ENCODE results near the gene ADIPOR2.
A peak's percentile ranks its signal among the peaks of the same experiment; 100 is the strongest.

Gene ADIPOR2

GRCh38 chr12:1800401-1801302 is 109.8 kb downstream of the ADIPOR2 start:
- peak; percentile 68 for TF ChIP-seq CTCF (IDR thresholded peaks at IDR 0.05; ENCODE audit: insufficient read depth, low read length, missing control alignments)
- no peak for DNase-seq (ENCODE audit: low read depth, low spot score)
- CTCF ChIA-PET, result interaction anchor here (1.1 to 12.2 kb wide), 7 partner anchors 9 to 233 kb away, joined by 3 to 156 read pairs (median 4); no protein-coding TSS in a partner anchor
- POLR2A ChIA-PET, result no interaction called here
- no peak overlapping the region for H3K4me3 ChIP-seq (ENCODE audit: low read depth, low read length)

GRCh38 chr12:1801303-1801975 is 110.6 kb downstream of the ADIPOR2 start:
- CTCF ChIA-PET, result interaction anchor here (0.6 to 12.2 kb wide), 5 partner anchors 10 to 683 kb away, joined by 3 to 156 read pairs (median 5); no protein-coding TSS in a partner anchor
- H3K4me3 ChIP-seq (ENCODE audit: low read depth, low read length), result no peak overlapping the region
- POLR2A ChIA-PET, result no interaction called here
- TF ChIP-seq CTCF (IDR thresholded peaks at IDR 0.05; ENCODE audit: insufficient read depth, low read length, missing control alignments), result no peak
- DNase-seq (ENCODE audit: low read depth, low spot score), result no peak

DNA sequence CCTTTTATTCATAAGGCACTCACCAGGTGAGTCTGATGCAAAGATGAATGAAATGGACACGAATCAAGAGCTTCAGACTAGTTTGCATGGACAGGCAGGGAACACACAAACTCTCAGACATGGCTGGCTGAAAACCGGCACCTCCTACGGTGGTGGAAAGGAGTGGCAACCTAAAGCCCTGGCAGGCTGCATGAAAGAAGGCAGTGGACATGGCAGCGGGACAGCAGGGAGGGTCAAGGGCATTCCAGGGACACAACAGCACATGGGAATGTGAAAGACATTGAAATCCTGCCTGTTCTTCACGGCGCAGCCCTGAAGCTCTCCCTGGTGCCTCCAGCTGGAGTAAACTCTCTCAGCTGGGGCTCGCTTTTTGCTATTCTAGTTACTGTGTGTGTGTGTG is 112.9 kb downstream of the ADIPOR2 start:
- ChIA-PET CTCF (interaction anchor here (0.9 to 12.2 kb wide), 4 partner anchors 13 to 149 kb away, joined by 3 to 156 read pairs (median 8); no protein-coding TSS in a partner anchor), POLR2A (no interaction called here)
- no peak overlapping the region for H3K4me3 ChIP-seq (ENCODE audit: low read depth, low read length)
- DNase-seq (ENCODE audit: low read depth, low spot score), result no peak
- no peak for TF ChIP-seq CTCF (IDR thresholded peaks at IDR 0.05; ENCODE audit: insufficient read depth, low read length, missing control alignments)

DNA sequence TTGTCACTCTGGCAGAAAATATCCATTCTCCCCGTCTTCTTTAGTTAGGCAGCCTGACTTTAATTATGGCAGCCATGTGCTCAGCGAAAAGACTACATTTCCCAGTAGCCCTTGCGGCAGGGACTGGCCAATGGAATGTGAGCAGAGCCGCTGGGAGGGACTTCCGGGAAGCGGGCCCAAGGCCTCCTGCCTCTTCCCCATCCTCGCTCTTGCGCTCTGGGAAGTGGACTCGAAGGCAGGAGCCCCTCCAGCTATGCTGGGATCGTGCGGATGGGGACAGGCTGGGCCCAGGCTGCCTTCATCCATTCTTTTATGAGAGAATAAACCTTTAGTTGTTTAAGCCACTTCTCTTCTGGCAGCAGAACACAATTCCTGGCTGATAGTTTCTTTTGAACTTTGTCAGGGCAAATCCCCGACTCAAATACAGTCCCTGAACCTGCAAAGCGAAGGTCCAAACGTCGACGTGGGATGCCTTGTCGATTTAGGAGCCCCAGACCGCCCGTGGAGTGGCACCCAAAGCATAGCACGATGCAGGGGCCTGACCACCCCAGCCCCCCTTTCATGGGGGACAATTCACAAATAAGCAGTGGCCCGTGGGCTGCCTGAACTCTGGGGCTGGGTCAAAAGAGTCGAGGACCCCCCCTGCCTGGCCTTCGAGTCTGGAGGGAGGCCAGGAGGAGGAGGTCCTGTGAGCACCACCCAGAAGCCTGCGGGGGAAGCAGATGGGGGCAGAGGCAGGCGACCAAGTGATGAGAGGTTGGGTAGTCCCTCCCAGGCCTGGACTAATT is 113.9 kb downstream of the ADIPOR2 start:
- DNase-seq (ENCODE audit: low read depth, low spot score), result peak; percentile 42
- TF ChIP-seq CTCF (IDR thresholded peaks at IDR 0.05; ENCODE audit: insufficient read depth, low read length, missing control alignments), result no peak
- no peak overlapping the region for H3K4me3 ChIP-seq (ENCODE audit: low read depth, low read length)
- CTCF ChIA-PET, result interaction anchor here (0.9 to 12.2 kb wide), 4 partner anchors 14 to 150 kb away, joined by 3 to 156 read pairs (median 8); no protein-coding TSS in a partner anchor
- POLR2A ChIA-PET, result no interaction called here

GRCh38 chr12:1805441-1806081 is 114.7 kb downstream of the ADIPOR2 start:
- TF ChIP-seq CTCF (IDR thresholded peaks at IDR 0.05; ENCODE audit: insufficient read depth, low read length, missing control alignments), result no peak
- ChIA-PET POLR2A (no interaction called here), CTCF (interaction anchor here (1.9 to 12.2 kb wide), 2 partner anchors 11 to 135 kb away, joined by 6 to 156 read pairs; no protein-coding TSS in a partner anchor)
- H3K4me3 ChIP-seq (ENCODE audit: low read depth, low read length), result no peak overlapping the region
- no peak for DNase-seq (ENCODE audit: low read depth, low spot score)

Data from AG04449 (cell line).